Measurements from ENCODE around the gene ROR1.

ROR1 gene

GRCh38 chr1:63825111-63825510 is 51.3 kb downstream of the ROR1 start:
- no peak for DNase-seq

DNA sequence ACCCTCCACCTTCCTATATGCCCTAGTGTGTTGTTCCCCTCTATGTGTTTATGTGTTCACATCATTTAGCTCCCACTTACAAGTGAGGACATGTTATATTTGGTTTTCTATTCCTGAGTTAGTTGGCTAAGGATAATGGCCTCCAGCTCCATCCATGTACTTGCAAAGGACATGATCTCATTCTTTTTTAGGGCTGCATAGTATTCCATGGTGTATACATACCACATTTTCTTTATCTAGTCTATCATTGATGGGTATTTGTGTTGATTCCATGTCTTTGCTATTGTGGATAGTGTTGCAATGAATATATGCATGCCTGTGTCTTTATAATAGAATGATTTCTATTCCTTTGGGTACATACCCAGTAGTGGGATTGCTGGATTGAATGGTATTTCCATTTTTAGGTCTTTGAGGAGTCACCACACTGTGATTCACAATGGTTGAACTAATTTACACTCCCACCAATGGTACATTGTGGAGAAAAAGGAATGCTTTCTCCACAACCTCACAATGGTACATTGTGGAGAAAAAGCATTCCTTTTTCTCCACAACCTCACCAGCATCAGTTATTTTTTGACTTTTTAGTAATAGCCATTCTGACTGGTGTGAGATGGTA is 52.5 kb downstream of the ROR1 start:
- peak; percentile 92 for DNase-seq

- peak; percentile 69 for DNase-seq
Observed at GRCh38 chr1:63827411-63828321, 53.8 kb downstream of the ROR1 start.

DNA sequence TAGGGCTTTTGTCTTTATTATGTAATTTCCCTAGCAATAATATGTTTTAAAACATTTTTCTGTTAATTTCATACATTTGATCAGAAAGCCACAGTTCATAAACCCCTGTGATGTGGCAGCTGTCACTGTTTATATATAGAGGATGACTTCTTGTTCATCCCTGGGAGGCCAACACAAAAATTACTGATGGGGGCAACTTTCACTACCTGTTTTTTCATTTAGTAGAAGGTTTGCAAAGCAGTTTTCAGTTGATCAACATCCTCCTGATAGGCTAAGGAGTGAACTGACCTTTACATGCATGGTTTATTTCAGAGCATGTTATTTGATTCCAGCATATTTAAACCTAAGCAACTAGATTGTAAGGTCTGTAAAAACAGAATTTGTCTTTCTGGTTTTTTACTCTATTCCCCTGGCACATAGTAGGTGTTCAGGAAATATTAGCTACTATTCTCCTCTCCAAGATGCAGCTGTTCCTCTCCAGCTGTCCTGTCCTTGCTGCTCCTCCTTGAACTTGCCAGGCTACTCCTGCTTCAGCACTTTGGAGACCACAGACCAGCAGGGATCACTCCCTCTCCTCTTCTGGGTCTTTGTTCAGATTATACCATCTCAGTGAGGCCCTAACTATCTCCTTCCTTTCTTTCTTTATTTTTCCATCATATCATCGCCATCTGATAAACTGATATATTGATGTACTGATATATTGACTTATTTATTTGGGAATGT is 54.7 kb downstream of the ROR1 start:
- no peak for DNase-seq

GRCh38 chr1:63829349-63830327 is 55.8 kb downstream of the ROR1 start:
- peak; percentile 28 for DNase-seq

- no peak for DNase-seq
Observed at GRCh38 chr1:63831409-63831808, 57.6 kb downstream of the ROR1 start.

DNA sequence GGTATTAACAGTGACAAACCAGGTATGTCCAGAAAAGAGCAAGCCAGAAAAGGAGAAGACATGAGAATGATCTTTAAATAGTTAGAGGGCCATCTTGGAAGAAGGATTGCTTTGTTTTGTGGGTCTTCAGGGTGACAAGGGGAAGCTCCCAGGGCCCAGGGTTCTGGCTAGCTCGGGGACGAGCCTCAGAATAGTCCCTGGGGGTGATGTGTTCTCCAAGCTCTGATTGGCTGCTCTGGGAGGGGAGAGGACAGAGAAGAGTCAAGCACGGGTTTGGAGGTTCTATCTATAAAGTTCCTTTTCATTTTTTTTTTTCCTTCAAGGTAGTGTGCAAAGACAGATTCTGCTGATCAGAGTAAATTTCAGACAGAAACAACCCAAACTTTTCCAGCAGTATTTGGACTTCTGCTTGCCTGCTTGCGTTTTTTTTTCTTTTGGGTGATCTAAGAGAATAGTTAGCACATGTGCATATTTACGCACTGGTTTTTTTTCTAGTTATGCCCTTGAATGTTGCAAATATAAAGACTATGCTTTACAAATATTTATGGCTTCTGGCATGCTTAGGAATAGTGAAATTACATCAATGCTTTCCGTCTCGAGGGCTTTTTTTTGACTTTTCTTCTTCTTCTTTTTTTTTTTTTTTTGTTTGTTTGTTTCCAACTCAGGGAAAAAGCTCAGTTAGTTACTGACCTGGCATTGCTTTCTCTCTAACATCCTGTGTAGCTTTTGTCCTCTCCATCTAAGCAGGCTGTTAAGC is 59.7 kb downstream of the ROR1 start:
- DNase-seq: no peak

DNA sequence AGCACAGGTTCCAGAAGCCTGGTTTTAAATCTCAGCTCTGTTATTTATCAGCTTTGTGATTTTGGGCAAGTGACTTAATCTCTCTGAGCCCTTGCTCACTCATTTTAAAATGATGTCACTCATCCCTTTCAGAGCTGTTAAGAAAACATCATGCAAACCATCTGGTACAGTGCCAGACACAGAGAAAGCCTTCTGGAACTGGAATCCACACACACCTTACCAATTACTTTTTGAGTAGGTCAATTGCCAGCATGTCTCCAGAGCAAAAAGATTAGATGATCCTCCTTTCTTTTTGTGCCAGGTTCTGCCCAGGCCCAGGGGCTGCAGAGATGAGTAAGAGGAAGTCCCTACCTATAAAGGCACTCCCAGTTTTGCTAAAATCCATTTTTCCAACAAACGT is 61.3 kb downstream of the ROR1 start:
- DNase-seq: peak; percentile 43

- DNase-seq: no peak
Observed at GRCh38 chr1:63836374-63836773, 62.6 kb downstream of the ROR1 start.

- no peak for DNase-seq
Observed at GRCh38 chr1:63836830-63837229, 63.0 kb downstream of the ROR1 start.

DNA sequence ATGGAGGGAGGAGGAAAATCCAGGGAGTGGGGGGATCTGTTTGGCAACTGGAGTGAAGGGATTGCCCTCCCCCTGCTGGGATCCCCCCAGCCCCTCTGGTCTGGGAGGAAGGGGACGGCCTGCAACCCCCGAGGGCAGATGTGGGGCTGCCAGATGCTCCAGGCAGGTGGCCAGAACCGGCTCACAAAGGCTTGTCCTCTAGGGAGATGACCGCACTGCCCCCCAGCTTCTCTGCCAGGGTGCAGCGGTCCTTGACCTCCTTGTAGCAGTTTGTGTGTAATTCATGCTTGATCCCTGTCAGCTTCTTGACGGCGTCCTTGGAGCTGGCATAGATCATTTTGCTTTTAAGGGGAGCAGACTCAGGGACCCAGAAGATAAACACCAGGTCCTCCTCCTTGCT is 69.2 kb downstream of the ROR1 start:
- no peak for DNase-seq

DNA sequence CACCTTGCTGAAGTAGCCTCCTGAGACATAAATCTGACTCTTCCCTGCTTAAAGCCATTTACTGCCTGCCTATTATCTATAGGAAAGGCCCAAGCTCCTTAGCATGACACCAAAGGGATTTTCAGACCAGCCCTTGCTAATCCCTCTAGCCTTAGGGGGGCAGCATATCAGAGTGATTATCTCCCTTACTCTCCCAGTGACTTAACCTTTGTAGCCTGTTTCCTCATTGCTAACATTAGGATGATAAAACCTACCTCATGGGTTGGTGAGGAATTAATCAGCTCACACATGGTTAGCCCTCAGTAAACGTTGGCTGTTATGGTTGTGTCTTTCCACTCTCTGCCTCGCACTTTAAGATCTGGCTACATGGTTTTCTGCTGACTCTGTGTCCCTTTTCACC is 70.1 kb downstream of the ROR1 start:
- DNase-seq: no peak

DNA sequence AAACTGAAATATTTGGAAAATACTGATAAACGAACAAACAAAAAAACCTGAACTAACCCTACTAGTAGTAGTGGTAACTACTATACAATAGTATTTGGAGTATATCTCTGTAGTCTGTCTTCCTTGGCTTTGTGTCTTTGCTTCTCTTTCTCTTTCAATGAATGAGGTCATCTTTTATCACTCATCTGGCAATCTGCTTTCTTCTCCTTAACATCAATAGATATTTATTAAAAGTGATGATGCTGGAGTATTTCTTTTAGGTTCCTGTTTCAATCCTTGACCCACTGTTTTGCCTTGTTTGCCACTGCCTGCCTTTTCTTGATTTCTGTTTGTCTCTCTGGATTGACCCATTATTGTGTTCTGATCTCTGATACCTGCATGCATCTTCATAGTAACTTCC is 71.5 kb downstream of the ROR1 start:
- no peak for DNase-seq

GRCh38 chr1:63847308-63847910 is 73.6 kb downstream of the ROR1 start:
- DNase-seq: no peak

DNA sequence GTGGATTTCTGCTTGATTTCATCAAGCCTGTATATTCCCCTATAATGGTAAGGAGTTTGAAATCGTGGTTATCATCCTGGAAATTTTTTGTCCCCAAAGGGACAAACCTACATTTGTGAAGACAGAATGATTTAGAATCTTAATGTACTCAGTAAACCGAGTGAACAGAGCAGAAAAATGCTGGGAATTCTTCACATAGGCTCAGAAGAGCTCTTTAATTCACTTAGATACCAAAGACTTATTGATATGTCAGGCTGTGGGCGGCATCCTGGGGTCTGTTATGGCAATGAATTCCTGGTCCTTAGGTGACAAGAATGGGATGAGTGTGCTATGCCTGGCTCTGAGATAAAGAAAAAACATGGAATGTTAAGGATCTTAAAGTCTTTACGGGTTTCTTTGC is 74.9 kb downstream of the ROR1 start:
- DNase-seq: no peak

GRCh38 chr1:63849149-63849548 is 75.3 kb downstream of the ROR1 start:
- DNase-seq: no peak

DNA sequence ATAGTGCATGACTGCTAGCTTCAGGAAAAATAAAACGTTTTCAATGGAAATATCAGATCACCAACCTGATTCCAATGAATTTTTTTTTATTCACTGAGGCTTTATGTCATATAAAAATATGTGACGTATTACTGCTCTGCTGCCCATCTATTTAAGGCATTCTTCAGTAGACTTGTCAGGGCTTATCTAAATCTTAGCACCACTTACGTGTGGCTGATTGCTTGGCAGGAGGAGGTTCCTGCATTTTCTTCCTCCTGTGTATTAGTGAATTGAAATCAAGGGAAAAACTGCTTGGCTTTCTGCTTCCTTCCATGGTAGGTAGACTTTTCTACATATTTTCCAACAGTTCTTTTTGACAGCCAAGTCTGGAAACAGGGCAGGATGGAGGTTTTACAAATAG is 80.3 kb downstream of the ROR1 start:
- DNase-seq: no peak

GRCh38 chr1:63855942-63856341 is 82.1 kb downstream of the ROR1 start:
- DNase-seq: no peak

DNA sequence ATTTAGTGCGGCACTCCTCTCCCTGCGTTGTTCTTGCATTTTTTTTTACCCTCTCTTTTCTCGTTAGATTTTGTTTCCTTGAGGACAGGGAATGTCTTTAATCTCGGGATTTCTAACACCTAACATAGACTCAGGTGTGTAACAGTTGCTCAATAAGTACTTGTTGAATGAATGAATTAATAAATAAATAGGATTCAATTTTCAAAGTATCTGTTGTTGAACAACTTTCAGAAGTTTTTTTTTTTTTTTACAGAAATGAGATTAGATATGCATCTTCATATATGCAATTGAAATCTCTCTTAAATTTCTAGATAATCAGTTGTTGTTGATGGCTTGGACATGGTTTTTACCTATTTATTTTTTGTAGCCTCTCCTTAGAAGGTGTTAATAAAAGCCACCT is 83.1 kb downstream of the ROR1 start:
- DNase-seq: no peak

DNA sequence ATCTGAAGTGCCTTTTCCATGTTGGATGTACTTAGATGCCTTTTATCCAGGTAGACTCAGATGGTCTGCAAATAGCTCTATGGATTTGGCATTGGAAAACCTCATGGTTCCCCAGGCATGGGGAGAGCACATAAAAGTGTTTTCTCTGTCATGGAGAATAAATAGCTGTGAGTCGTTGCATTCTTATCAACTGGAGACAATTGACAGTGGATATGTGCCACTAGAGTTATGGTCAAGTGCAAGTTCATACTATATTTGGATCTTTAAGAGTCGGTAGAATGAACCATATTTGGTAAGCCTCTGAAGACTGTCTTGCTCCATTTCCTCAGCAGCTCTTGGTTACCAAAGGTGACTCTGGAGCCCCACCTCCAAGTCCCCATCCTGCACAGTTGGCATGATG is 83.7 kb downstream of the ROR1 start:
- peak; percentile 47 for DNase-seq

GRCh38 chr1:63858153-63858552 is 84.3 kb downstream of the ROR1 start:
- DNase-seq: no peak
